Diencephalon (tissue), 1 donor: Measurements from ENCODE around the gene CTNNAL1. TPM values are rescaled to one million over a fixed set of nuclear protein-coding genes. Genes with fewer than 3 reads are reported as not detected.
A peak's percentile ranks its signal among the peaks of the same experiment; 100 is the strongest.

Experiments used
- small RNA-seq: library from RNA; depleted of rRNA; stranded (forward); fragments of <200 nt; gene quantifications from one replicate; pipeline ENCODE3, GENCODE V24; 2014
- total RNA-seq: library from RNA; depleted of rRNA; stranded (reverse); fragments of >200 nt; gene quantifications from one replicate; pipeline ENCODE4 v1.2.3, GENCODE V29; 2014

The CTNNAL1 gene
- total RNA-seq = 13.4 TPM

DNA sequence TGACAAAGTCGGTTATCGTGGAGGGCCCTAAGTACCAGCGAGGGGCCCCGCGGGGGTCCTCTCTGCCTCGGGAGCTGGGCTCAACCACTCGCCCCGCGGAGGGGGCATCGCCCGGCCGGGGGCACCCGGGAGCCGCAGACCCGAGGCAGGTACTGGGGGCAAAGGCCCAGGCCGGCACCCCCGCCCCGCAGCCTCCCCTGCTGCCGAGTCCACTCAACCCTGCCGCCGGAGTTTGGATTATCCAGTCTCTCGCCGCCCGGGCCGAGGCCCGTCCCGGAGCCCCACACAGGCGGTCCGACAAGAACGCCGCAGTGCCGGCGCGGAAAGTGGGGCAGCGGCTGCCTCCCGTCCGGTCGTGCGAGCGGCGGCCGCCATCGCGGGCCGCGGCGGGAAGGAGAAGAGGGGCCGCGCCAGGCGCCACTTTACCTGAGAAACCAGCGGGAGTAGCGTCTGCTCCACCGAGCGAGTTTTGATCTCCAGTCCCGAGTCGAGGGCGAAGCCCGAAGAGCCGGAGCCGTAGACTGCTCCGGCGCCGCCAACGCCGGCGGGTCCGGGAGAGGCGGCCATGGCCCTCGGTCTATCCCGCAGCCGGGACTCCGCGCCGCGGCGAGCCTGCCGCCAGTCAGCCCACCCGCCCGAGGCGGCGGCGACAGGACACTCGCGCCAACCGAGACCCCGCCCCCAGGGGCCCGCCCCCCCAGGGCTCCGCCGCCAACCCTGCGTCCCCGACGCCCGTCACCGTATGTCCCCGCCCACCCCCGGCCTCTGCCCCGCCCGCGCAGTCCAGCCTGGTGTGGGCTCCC is at the start of gene CTNNAL1:
Gene CTNNAL1, minus strand, starts transcription at position 624 of the 803 bp plus-strand sequence. Its CDS starts 57 bp downstream, at position 567.

DNA sequence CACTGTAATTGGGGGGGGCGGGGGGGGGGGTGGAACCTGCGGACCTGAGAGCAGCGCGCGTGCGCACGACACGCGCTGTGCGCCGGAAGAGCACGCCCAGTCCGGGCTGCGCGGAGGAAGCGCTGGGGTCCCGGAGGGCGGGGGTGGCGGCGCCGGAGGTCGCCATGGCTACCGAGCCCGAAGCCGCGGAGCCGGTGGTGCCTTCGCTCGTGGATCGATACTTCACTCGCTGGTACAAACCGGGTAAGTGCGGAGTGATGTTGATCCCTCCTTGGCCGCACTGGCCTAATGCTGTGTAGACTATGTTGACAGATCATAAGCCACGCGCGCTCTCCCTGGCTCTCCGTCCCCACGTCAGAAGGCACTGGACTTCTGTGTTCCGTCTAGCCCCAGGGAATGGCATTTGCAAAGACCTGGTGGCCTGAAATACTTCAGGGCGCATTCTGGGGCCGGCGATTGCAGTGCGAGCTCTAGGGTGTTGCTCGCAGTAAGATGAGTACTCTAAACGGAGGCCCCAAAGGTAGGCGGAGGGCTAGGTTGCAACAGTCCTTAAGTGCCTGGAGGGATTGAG is 78.9 kb downstream of the CTNNAL1 start, which contains the start of gene ABITRAM:
Gene ABITRAM, plus strand, starts transcription at position 78 of the 571 bp plus-strand sequence. Its CDS starts 87 bp downstream, at position 165.

DNA sequence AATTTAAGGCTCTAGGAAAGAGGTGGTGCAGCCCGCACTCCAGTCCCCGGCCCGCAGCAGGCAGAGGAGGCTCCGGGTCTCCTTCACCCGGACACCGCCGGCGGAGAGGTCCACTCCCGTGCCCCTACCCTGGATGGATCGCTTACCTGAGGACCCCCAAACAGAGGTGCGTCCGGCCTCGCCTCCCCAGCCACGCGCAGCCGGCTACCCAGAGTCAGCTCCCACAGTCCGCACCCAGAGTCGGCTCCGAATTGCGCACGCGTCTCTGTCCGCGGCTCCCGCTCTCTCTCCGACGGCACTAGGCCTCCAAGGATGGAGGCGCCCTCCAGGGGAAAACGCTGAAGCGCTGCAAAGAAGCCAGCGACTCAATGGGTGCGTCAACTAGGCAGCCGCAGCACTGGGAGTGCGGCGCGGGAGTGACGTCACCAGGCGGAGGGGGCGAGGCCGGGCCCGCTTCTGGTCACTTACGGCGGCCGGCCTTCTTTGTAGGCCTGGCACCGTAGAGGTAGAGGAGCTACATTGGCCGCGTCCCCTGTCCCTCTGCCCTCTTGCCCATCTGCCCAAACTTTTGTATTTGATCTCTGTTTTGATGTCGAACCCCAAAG is 79.5 kb downstream of the CTNNAL1 start, which contains the start of gene ELP1:
Gene ELP1, minus strand, starts transcription at position 407 of the 605 bp plus-strand sequence. CDS start 2,978 bp downstream, outside the sequence.

Small RNAs within 50 kb of the gene (small RNA-seq; reads per million reads assigned to genes)
- 2.5 reads per million, percentile 88 among the genes with 10 or more reads in this experiment for gene MIR32
- not detected for gene RF00019

Other genes starting within 250 kb of the CTNNAL1 start
- not detected for gene ACTL7B, start 157.5 kb downstream of the CTNNAL1 start, total RNA-seq
- not detected for gene ACTL7A, start 151.2 kb downstream of the CTNNAL1 start, total RNA-seq
- 67.1 TPM for gene ELP1, start 79.4 kb downstream of the CTNNAL1 start, total RNA-seq
- 9.2 TPM for gene ABITRAM, start 79.1 kb downstream of the CTNNAL1 start, total RNA-seq
- 88.6 TPM for gene TMEM245, start 106.4 kb upstream of the CTNNAL1 start, total RNA-seq
- 132 TPM for gene FRRS1L, start 153.8 kb upstream of the CTNNAL1 start, total RNA-seq